ENCODE measurements around the gene DSCAML1.

DSCAML1 gene

GRCh38 chr11:117750916-117751662 lies 45.9 kb downstream of the DSCAML1 start:
- DNase-seq = no peak

- no peak for DNase-seq
These were observed 46.7 kb downstream of the DSCAML1 start for GRCh38 chr11:117750357-117750756.

- DNase-seq = no peak
These were observed 47.5 kb downstream of the DSCAML1 start for GRCh38 chr11:117749541-117749910.

- DNase-seq = no peak
These were observed 48.1 kb downstream of the DSCAML1 start for GRCh38 chr11:117748771-117749540.

- no peak for DNase-seq
These were observed 49.1 kb downstream of the DSCAML1 start for GRCh38 chr11:117747892-117748291.

- DNase-seq = no peak
These were observed 51.7 kb downstream of the DSCAML1 start for GRCh38 chr11:117745346-117745745.

GRCh38 chr11:117744471-117745150 lies 52.4 kb downstream of the DSCAML1 start:
- DNase-seq = no peak

GRCh38 chr11:117743121-117743815 lies 53.7 kb downstream of the DSCAML1 start:
- no peak for DNase-seq

- no peak for DNase-seq
These were observed 58.6 kb downstream of the DSCAML1 start for GRCh38 chr11:117738246-117738957.

GRCh38 chr11:117735350-117735977 lies 61.6 kb downstream of the DSCAML1 start:
- DNase-seq = no peak

- no peak for DNase-seq
These were observed 62.4 kb downstream of the DSCAML1 start for GRCh38 chr11:117734601-117735024.

- DNase-seq = no peak
These were observed 63.7 kb downstream of the DSCAML1 start for GRCh38 chr11:117733316-117733715.

GRCh38 chr11:117731722-117732290 lies 65.2 kb downstream of the DSCAML1 start:
- no peak for DNase-seq

- no peak for DNase-seq
These were observed 66.7 kb downstream of the DSCAML1 start for GRCh38 chr11:117730208-117730800.

- DNase-seq = no peak
These were observed 71.8 kb downstream of the DSCAML1 start for GRCh38 chr11:117725048-117725734.

GRCh38 chr11:117724621-117725020 lies 72.4 kb downstream of the DSCAML1 start:
- no peak for DNase-seq

GRCh38 chr11:117724104-117724503 lies 72.9 kb downstream of the DSCAML1 start:
- no peak for DNase-seq

- no peak for DNase-seq
These were observed 73.6 kb downstream of the DSCAML1 start for GRCh38 chr11:117723277-117724024.

GRCh38 chr11:117722082-117722481 lies 74.9 kb downstream of the DSCAML1 start:
- peak; percentile 60 for DNase-seq

- no peak for DNase-seq
These were observed 76.9 kb downstream of the DSCAML1 start for GRCh38 chr11:117720061-117720511.

All from left hindlimb (tissue), 1 donor.